ENCODE results near the gene BBX. TPM values are rescaled to one million over a fixed set of nuclear protein-coding genes. Genes with fewer than 3 reads are reported as not detected.

BBX gene
- total and polyA plus RNA-seq, 2 of the 13 experiments (the other 11 are each of a cell fraction or from before 2014, with no cell fraction given): 13.7 to 23.2 TPM

- in situ Hi-C loops (cut with HindIII; ENCODE audit: extremely low pct_ligation_motif_present, low pct_unique_long_range_greater_than_20kb): no loop called here
- DNase-seq (ENCODE audit: low spot score) (no peak), FAIRE-seq (no peak), ATAC-seq (no peak; the same call in 2 of the 3 replicates)
- no peak overlapping the region for H3K4me3 ChIP-seq (replicated peaks in 1 of 3; ENCODE audit: insufficient read depth in 1 of 3, low read depth in 2 of 3, low read length in 3 of 3)
- no peaks in the 10 kb centered on the region for H3K27me3 ChIP-seq (ENCODE audit: control insufficient read depth in 1 of 2, insufficient read depth in 2 of 2, low read length in 2 of 2)
- intact Hi-C loops (cut with micrococcal nuclease; ENCODE audit: unreplicated experiment): no loop called here
- BruUV-seq (replicated peaks): no TSS peak
- 96% methylated on average over 8 of the region's 8 CpGs for WGBS (ENCODE audit: low lambda C conversion rate)
- H3K36me3 ChIP-seq (replicated peaks in 1 of 2; ENCODE audit: control insufficient read depth in 1 of 2, insufficient read depth in 2 of 2, low read length in 2 of 2): peaks cover 8 to 30% of the 10 kb centered on the region in 2 experiments
- no peak for TF ChIP-seq SP140L (CRISPR knock-in tag; IDR thresholded peaks at IDR 0.05; ENCODE audit: borderline replicate concordance)
- TF ChIP-seq STAG1 (CRISPR knock-in tag; IDR thresholded peaks at IDR 0.05): peak; percentile 29; the same call in 1 of the 2 replicates
- H3K79me2 ChIP-seq (ENCODE audit: insufficient read depth, low read length): no peaks in the 10 kb centered on the region
- no peak overlapping the region for H3K27ac ChIP-seq (ENCODE audit: extremely low read length, insufficient read depth, low read length)
- H3K9ac ChIP-seq (ENCODE audit: insufficient read depth, low read depth, low read length): no peak overlapping the region
- ChIA-PET CTCF (ENCODE audit: low intra/inter-chr PET ratio, low total read pairs) (no interaction called here), POLR2A (no interaction called here)
- H2AFZ ChIP-seq (ENCODE audit: low read length): no peak overlapping the region
- H4K20me1 ChIP-seq (ENCODE audit: insufficient read depth, low read length): no peaks in the 10 kb centered on the region
- no peak overlapping the region for H3K4me2 ChIP-seq (ENCODE audit: low read depth, low read length)
- H3K4me1 ChIP-seq (ENCODE audit: insufficient read depth, low read length): peaks cover 14% of the 10 kb centered on the region
- H3K9me3 ChIP-seq (ENCODE audit: low read length): no peaks in the 10 kb centered on the region
Measured at GRCh38 chr3:107794664-107795443, 272.1 kb downstream of the BBX start.

GRCh38 chr3:107795514-107796094 is 272.8 kb downstream of the BBX start:
- H3K4me3 ChIP-seq (replicated peaks in 1 of 3; ENCODE audit: insufficient read depth in 1 of 3, low read depth in 2 of 3, low read length in 3 of 3): no peak overlapping the region
- no peak overlapping the region for H3K9ac ChIP-seq (ENCODE audit: insufficient read depth, low read depth, low read length)
- FAIRE-seq (no peak), ATAC-seq (no peak), DNase-seq (ENCODE audit: low spot score) (no peak)
- no peaks in the 10 kb centered on the region for H4K20me1 ChIP-seq (ENCODE audit: insufficient read depth, low read length)
- H3K36me3 ChIP-seq (replicated peaks in 1 of 2; ENCODE audit: control insufficient read depth in 1 of 2, insufficient read depth in 2 of 2, low read length in 2 of 2): peaks cover 8 to 32% of the 10 kb centered on the region in 2 experiments
- H3K4me2 ChIP-seq (ENCODE audit: low read depth, low read length): no peak overlapping the region
- in situ Hi-C loops (cut with HindIII; ENCODE audit: extremely low pct_ligation_motif_present, low pct_unique_long_range_greater_than_20kb) (no loop called here), intact Hi-C loops (cut with micrococcal nuclease; ENCODE audit: unreplicated experiment) (no loop called here)
- no peaks in the 10 kb centered on the region for H3K27me3 ChIP-seq (ENCODE audit: control insufficient read depth in 1 of 2, insufficient read depth in 2 of 2, low read length in 2 of 2)
- H3K27ac ChIP-seq (ENCODE audit: extremely low read length, insufficient read depth, low read length): no peak overlapping the region
- WGBS (ENCODE audit: low lambda C conversion rate): 97% methylated on average over 3 of the region's 3 CpGs
- peaks cover 14% of the 10 kb centered on the region for H3K4me1 ChIP-seq (ENCODE audit: insufficient read depth, low read length)
- no peaks in the 10 kb centered on the region for H3K9me3 ChIP-seq (ENCODE audit: low read length)
- no peak overlapping the region for H2AFZ ChIP-seq (ENCODE audit: low read length)
- H3K79me2 ChIP-seq (ENCODE audit: insufficient read depth, low read length): no peaks in the 10 kb centered on the region
- ChIA-PET CTCF (ENCODE audit: low intra/inter-chr PET ratio, low total read pairs) (no interaction called here), POLR2A (no interaction called here)
- BruUV-seq (replicated peaks): no TSS peak
- TF ChIP-seq ZNF296 (CRISPR knock-in tag; conservative IDR thresholded peaks at IDR 0.05): no peak
